Sigmoid colon (tissue), 7 donors: ENCODE results near the gene CENPU. TPM values are rescaled to one million over a fixed set of nuclear protein-coding genes. Genes with fewer than 3 reads are reported as not detected.
A peak's percentile ranks its signal among the peaks of the same experiment; 100 is the strongest.

Source experiments
- DNase-seq: peaks from one replicate; pipeline ENCODE4 v3.0.0-alpha.2; 2019
- H3K27ac ChIP-seq, 4 donors: fragments of 200-600 bp; sonication (generic); one replicate each; pipeline ENCODE4 v1.5.1; 2016 to 2019; ENCODE audit warnings: mild to moderate bottlenecking in 1 of 4
- H3K27me3 ChIP-seq, 3 donors: fragments of 200-600 bp; sonication (generic); one replicate each; pipeline ENCODE4 v1.5.1; 2019; ENCODE audit warnings: mild to moderate bottlenecking in 1 of 3
- H3K36me3 ChIP-seq, 4 donors: fragments of 200-600 bp; sonication (generic); one replicate each; pipeline ENCODE4 v1.5.1; 2016 to 2019
- H3K4me1 ChIP-seq, 4 donors: fragments of 200-600 bp; sonication (generic); one replicate each; pipeline ENCODE4 v1.5.1; 2017 to 2019
- H3K4me3 ChIP-seq, 4 donors: fragments of 200-600 bp; sonication (generic); one replicate each; pipeline ENCODE4 v1.5.1; 2017 to 2019; ENCODE audit warnings: mild to moderate bottlenecking in 2 of 4, moderate library complexity in 1 of 4
- H3K9me3 ChIP-seq, 4 donors: fragments of 200-600 bp in 3 of 4; sonication (generic) in 3 of 4; one replicate each; pipeline versions ENCODE4 v1.5.1 to v1.6.1; 2013 to 2019
- EP300 ChIP-seq, 4 donors: sonication (generic); formaldehyde crosslinking; IDR thresholded peaks; one replicate each; pipeline ENCODE4 v1.6.1; 2017; ENCODE audit warnings: antibody characterized with exemption in 4 of 4
- POLR2A ChIP-seq, 2 donors: fragments of 450-650 bp; IDR thresholded peaks; one replicate each; pipeline ENCODE4 v1.6.1; 2016; ENCODE audit warnings: antibody characterized with exemption in 2 of 2, mild to moderate bottlenecking in 2 of 2, moderate library complexity in 2 of 2
- POLR2AphosphoS5 ChIP-seq, 4 donors: sonication (generic); formaldehyde crosslinking; IDR thresholded peaks; one replicate each; pipeline ENCODE4 v1.6.1; 2017; ENCODE audit warnings: antibody characterized with exemption in 4 of 4
- WGBS, 2 donors: extraction: QIAGEN DNeasy Blood & Tissue Kit; methylation state at CpG; one replicate each; pipeline ENCODE4 v1.1.7; 2013; 5-methylcytosine and 5-hydroxymethylcytosine counted together
- intact Hi-C: fragments of 100-400 bp; cut with DNase I; formaldehyde crosslinking; loops from one replicate; pipeline ENCODE4 v1.15.1; 2023
- polyA plus RNA-seq, 3 donors: library from polyadenylated mRNA; stranded (reverse); fragments of 200-250 nt; gene quantifications; one replicate each; pipeline ENCODE4 v1.2.3, GENCODE V29; 2013
- total RNA-seq, 4 donors: library from RNA; depleted of rRNA; stranded (reverse); fragments of >200 nt; gene quantifications; one replicate each; pipeline ENCODE4 v1.1.0, GENCODE V29; 2016
- TF ChIP-seq, protein P1 (sequence below), 4 experiments: fragments of 450-650 bp in 3 of 4; fragments of 200-600 bp in 1 of 4; IDR thresholded peaks; one replicate each; pipeline ENCODE4 v1.5.1; 2016 to 2019; ENCODE audit warnings: antibody characterized with exemption in 4 of 4, mild to moderate bottlenecking in 3 of 4, moderate library complexity in 2 of 4
- donor health status: healthy with polysubstance abuse.
- donor health status: Bipolar disorder and iron deficiency.
- donor health status: healthy.

The CENPU gene
- total and polyA plus RNA-seq, 7 donors: 0.95 to 14.4 (median 2.8) TPM; not detected in 1

DNA sequence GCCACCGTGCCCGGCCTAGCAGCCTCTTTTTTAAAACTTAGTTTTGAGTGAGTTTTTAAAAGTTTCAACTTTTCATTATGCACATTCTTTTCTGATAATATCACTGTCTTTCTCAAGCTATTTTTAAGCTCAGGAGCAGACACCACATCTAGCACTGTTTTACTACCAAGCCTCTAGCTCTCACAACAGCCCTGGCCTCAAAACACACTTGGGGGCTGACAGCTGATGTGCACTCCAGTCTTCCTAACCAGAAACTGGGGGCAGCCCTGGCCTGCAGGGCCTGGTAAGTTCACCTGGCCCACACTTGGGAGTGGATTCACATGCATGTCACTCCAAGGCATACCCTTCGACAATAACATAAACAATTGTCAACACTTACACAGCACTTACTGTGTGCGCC is 34.0 kb downstream of the CENPU start:
- TF ChIP-seq POLR2AphosphoS5 (IDR thresholded peaks at IDR 0.05) (no peak), EP300 (IDR thresholded peaks at IDR 0.05) (no peak), POLR2A (IDR thresholded peaks at IDR 0.05) (no peak)
- TF ChIP-seq, protein P1, sequence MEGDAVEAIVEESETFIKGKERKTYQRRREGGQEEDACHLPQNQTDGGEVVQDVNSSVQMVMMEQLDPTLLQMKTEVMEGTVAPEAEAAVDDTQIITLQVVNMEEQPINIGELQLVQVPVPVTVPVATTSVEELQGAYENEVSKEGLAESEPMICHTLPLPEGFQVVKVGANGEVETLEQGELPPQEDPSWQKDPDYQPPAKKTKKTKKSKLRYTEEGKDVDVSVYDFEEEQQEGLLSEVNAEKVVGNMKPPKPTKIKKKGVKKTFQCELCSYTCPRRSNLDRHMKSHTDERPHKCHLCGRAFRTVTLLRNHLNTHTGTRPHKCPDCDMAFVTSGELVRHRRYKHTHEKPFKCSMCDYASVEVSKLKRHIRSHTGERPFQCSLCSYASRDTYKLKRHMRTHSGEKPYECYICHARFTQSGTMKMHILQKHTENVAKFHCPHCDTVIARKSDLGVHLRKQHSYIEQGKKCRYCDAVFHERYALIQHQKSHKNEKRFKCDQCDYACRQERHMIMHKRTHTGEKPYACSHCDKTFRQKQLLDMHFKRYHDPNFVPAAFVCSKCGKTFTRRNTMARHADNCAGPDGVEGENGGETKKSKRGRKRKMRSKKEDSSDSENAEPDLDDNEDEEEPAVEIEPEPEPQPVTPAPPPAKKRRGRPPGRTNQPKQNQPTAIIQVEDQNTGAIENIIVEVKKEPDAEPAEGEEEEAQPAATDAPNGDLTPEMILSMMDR (IDR thresholded peaks at IDR 0.05): no peak
- Histone ChIP-seq H3K4me1 (peaks cover 0 to 16% (median 13%) of the 10 kb centered on the region in 4 donors), H3K27ac (no peak overlapping the region), H3K9me3 (no peaks in the 10 kb centered on the region), H3K4me3 (no peak overlapping the region), H3K36me3 (peaks cover 0 to 3% (median 0%) of the 10 kb centered on the region in 4 donors), H3K27me3 (no peaks in the 10 kb centered on the region)
- WGBS, 2 donors: 96 to 98% methylated on average over 4 of the region's 4 CpGs
- no peak for DNase-seq
- intact Hi-C loops: no loop called here

DNA sequence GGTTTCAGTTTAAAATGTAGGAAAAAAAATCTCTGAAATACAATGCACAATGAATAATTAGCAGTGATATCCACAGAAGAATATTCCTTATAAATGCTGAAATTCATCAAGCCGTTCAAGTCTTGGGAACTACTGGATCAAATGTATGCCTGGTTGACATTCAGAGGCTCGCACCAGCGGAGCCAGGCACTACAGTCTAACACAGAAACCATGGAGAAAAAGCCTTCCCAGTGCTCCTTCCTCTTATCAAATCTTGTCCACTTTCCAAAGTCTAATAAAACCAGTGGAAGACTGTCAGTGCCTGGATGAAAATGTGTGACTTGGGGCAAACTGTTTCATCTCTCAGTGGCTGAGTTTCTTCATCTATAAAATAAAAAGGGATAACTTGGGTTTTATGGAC is 35.9 kb downstream of the CENPU start:
- DNase-seq: no peak
- Histone ChIP-seq H3K4me1 (peaks cover 0 to 24% (median 19%) of the 10 kb centered on the region in 4 donors), H3K4me3 (no peak overlapping the region), H3K9me3 (no peaks in the 10 kb centered on the region), H3K27me3 (no peaks in the 10 kb centered on the region), H3K27ac (no peak overlapping the region), H3K36me3 (peaks cover 0 to 7% (median 0%) of the 10 kb centered on the region in 4 donors)
- 94 to 97% methylated on average over 3 of the region's 3 CpGs for whole genome bisulfite sequencing, 2 donors
- no peak for TF ChIP-seq POLR2A (IDR thresholded peaks at IDR 0.05)
- intact Hi-C loops: no loop called here

DNA sequence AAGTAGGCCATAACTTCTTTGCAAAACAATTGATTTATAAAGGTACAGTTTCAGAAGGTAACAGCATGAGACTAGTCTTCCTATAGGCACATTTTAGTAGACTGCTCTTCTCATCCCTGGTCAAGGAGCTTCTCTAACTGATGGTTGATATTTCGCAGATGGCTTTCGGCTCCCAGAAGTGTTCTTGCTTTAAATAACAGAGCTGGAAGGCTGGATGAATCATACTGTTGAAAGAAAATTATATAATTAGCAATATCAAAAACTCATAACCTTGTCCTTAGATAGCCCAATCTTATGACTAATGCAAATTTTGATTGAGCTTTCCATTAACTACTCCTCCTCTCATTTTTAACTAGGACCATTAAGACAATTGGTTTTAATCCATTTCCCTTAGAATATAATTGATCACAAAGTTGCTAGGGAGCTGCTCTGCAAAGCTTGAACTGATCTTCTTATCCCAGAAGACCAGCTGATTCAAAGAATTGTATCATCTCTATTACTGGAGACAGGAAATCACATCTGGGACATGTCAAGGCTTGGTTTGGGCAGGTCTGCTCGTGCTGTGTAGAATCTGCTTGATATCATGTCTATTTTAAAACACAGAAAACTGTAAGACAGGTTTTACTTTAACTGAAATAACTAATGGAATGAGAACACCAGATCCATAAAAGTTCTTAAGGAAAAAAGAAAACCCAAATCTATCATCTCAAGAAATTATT is 38.6 kb downstream of the CENPU start:
- TF ChIP-seq EP300 (IDR thresholded peaks at IDR 0.05) (peak in 1 of 4 donors; percentile 6), POLR2A (IDR thresholded peaks at IDR 0.05) (no peak), POLR2AphosphoS5 (IDR thresholded peaks at IDR 0.05) (peak in 2 of 4 donors; percentile 65 to 69)
- TF ChIP-seq, protein P1 (IDR thresholded peaks at IDR 0.05): no peak
- DNase-seq: no peak
- WGBS, 2 donors: 86 to 95% methylated on average over 3 of the region's 3 CpGs
- Histone ChIP-seq H3K4me1 (peaks cover 0 to 24% (median 19%) of the 10 kb centered on the region in 4 donors), H3K36me3 (peaks cover 0 to 23% (median 0%) of the 10 kb centered on the region in 4 donors), H3K27me3 (no peaks in the 10 kb centered on the region), H3K27ac (peak overlapping the region in 2 of 4 donors; percentile 34 to 54), H3K9me3 (no peaks in the 10 kb centered on the region), H3K4me3 (no peak overlapping the region)
- intact Hi-C loops: no loop called here

DNA sequence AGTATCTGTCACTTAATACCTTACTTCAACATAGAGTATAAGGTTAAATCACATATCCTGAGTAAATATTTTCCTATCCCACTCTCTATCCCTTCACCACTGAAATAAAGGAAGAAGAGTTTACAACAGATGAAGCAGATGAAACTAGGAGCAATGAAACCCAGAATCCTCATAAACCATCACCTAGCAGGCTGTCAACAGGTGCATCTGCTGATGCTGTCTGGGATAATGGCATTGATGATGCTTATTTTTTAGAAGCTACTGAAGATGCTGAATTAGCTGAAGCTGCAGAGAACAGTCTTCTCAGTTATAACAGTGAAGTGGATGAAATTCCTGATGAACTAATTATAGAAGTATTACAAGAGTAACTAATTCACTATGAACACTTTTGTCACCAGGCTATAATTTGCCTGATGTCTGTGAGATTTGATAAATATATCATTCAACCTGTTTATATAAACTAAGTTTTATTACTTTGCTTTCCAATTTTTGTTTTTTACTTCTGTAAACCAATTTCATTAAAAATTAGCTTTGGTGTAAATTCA is 39.4 kb downstream of the CENPU start:
- intact Hi-C loops: no loop called here
- peaks cover 0 to 24% (median 19%) of the 10 kb centered on the region in 4 donors for H3K4me1 ChIP-seq
- H3K27ac ChIP-seq: peak overlapping the region in 1 of 4 donors; percentile 34
- no peak for TF ChIP-seq EP300 (IDR thresholded peaks at IDR 0.05)
- TF ChIP-seq POLR2AphosphoS5 (IDR thresholded peaks at IDR 0.05): no peak
- TF ChIP-seq, protein P1 (IDR thresholded peaks at IDR 0.05): no peak
- TF ChIP-seq POLR2A (IDR thresholded peaks at IDR 0.05): no peak
- peaks cover 0 to 23% (median 0%) of the 10 kb centered on the region in 4 donors for H3K36me3 ChIP-seq
- H3K9me3 ChIP-seq: no peaks in the 10 kb centered on the region
- H3K4me3 ChIP-seq: no peak overlapping the region
- no peaks in the 10 kb centered on the region for H3K27me3 ChIP-seq
- no peak for DNase-seq

DNA sequence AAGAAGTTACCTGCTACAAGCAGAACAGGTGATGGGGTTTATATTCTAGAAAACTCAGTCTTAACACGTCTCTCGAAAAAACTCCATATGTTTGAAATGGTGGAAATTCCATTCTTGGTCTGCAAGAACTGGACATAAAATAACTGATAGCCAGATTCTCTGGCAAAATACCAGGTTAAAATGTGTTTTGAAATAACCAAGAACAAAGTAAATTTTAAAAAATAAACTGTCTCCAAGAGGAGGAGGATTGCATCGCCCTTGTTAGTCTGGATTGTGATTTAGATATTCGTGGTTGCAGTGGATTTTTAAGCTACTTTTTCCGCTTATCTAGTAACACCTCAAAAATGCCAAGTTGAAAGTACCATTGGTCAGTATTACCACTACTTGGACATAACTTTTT is 40.8 kb downstream of the CENPU start:
- TF ChIP-seq POLR2AphosphoS5 (IDR thresholded peaks at IDR 0.05) (no peak), POLR2A (IDR thresholded peaks at IDR 0.05) (no peak), EP300 (IDR thresholded peaks at IDR 0.05) (no peak)
- TF ChIP-seq, protein P1 (IDR thresholded peaks at IDR 0.05): no peak
- Histone ChIP-seq H3K36me3 (peaks cover 0 to 23% (median 0%) of the 10 kb centered on the region in 4 donors), H3K27ac (no peak overlapping the region), H3K4me1 (peaks cover 0 to 24% (median 19%) of the 10 kb centered on the region in 4 donors), H3K4me3 (no peak overlapping the region), H3K27me3 (no peaks in the 10 kb centered on the region), H3K9me3 (no peaks in the 10 kb centered on the region)
- intact Hi-C loops: no loop called here
- no peak for DNase-seq
- WGBS, 2 donors: 95 to 96% methylated on average over 5 of the region's 5 CpGs
